Measurements from ENCODE around the gene S100P. TPM values are rescaled to one million over a fixed set of nuclear protein-coding genes. Genes with fewer than 3 reads are reported as not detected.

Gene S100P
- polyA plus RNA-seq, 1 donor, result 5.0 TPM

GRCh38 chr4:6657242-6658208, 36.2 kb upstream of the S100P start:
- Histone ChIP-seq H3K27ac (ENCODE audit: low read length) (no peak overlapping the region), H3K9me3 (ENCODE audit: control insufficient read depth, low read depth, low read length) (peaks cover 5% of the 10 kb centered on the region), H3K4me1 (ENCODE audit: control insufficient read depth, insufficient read depth, low read length) (no peaks in the 10 kb centered on the region), H3K4me3 (ENCODE audit: low read length) (no peak overlapping the region), H3K27me3 (ENCODE audit: control insufficient read depth, insufficient read depth, low read length) (peaks cover 44% of the 10 kb centered on the region), H3K36me3 (ENCODE audit: control insufficient read depth, insufficient read depth, low read length) (no peaks in the 10 kb centered on the region)
- no peak for DNase-seq
- WGBS (ENCODE audit: insufficient coverage, low lambda C conversion rate), result 35% methylated on average over 2 of the region's 65 CpGs

GRCh38 chr4:6658209-6658595, 35.5 kb upstream of the S100P start:
- Histone ChIP-seq H3K27ac (ENCODE audit: low read length) (no peak overlapping the region), H3K4me3 (ENCODE audit: low read length) (no peak overlapping the region), H3K4me1 (ENCODE audit: control insufficient read depth, insufficient read depth, low read length) (no peaks in the 10 kb centered on the region), H3K27me3 (ENCODE audit: control insufficient read depth, insufficient read depth, low read length) (peaks cover 51% of the 10 kb centered on the region), H3K36me3 (ENCODE audit: control insufficient read depth, insufficient read depth, low read length) (no peaks in the 10 kb centered on the region), H3K9me3 (ENCODE audit: control insufficient read depth, low read depth, low read length) (peaks cover 5% of the 10 kb centered on the region)
- 83% methylated on average over 1 of the region's 7 CpGs for WGBS (ENCODE audit: insufficient coverage, low lambda C conversion rate)
- no peak for DNase-seq

- WGBS (ENCODE audit: insufficient coverage, low lambda C conversion rate), result 0% methylated on average over 1 of the region's 52 CpGs
- H3K36me3 ChIP-seq (ENCODE audit: control insufficient read depth, insufficient read depth, low read length), result no peaks in the 10 kb centered on the region
- H3K4me3 ChIP-seq (ENCODE audit: low read length), result peak overlapping the region; percentile 23
- H3K4me1 ChIP-seq (ENCODE audit: control insufficient read depth, insufficient read depth, low read length), result no peaks in the 10 kb centered on the region
- H3K27ac ChIP-seq (ENCODE audit: low read length), result no peak overlapping the region
- peaks cover 55% of the 10 kb centered on the region for H3K27me3 ChIP-seq (ENCODE audit: control insufficient read depth, insufficient read depth, low read length)
- H3K9me3 ChIP-seq (ENCODE audit: control insufficient read depth, low read depth, low read length), result peaks cover 5% of the 10 kb centered on the region
- DNase-seq, result peak in 1 of 2 donors; percentile 38
Observed at GRCh38 chr4:6658597-6659075, 35.0 kb upstream of the S100P start.

GRCh38 chr4:6659897-6660296, 33.8 kb upstream of the S100P start:
- Histone ChIP-seq H3K9me3 (ENCODE audit: control insufficient read depth, low read depth, low read length) (peaks cover 8% of the 10 kb centered on the region), H3K36me3 (ENCODE audit: control insufficient read depth, insufficient read depth, low read length) (no peaks in the 10 kb centered on the region), H3K4me3 (ENCODE audit: low read length) (no peak overlapping the region), H3K27me3 (ENCODE audit: control insufficient read depth, insufficient read depth, low read length) (peaks cover 67% of the 10 kb centered on the region), H3K27ac (ENCODE audit: low read length) (no peak overlapping the region), H3K4me1 (ENCODE audit: control insufficient read depth, insufficient read depth, low read length) (no peaks in the 10 kb centered on the region)
- no peak for DNase-seq
- no CpG with 5 or more reads among the region's 2 CpGs for WGBS (ENCODE audit: insufficient coverage, low lambda C conversion rate)

- no peaks in the 10 kb centered on the region for H3K4me1 ChIP-seq (ENCODE audit: control insufficient read depth, insufficient read depth, low read length)
- no peak overlapping the region for H3K27ac ChIP-seq (ENCODE audit: low read length)
- H3K36me3 ChIP-seq (ENCODE audit: control insufficient read depth, insufficient read depth, low read length), result no peaks in the 10 kb centered on the region
- WGBS (ENCODE audit: insufficient coverage, low lambda C conversion rate), result 100% methylated on average over 3 of the region's 3 CpGs
- H3K4me3 ChIP-seq (ENCODE audit: low read length), result no peak overlapping the region
- no peak for DNase-seq
- peaks cover 8% of the 10 kb centered on the region for H3K9me3 ChIP-seq (ENCODE audit: control insufficient read depth, low read depth, low read length)
- H3K27me3 ChIP-seq (ENCODE audit: control insufficient read depth, insufficient read depth, low read length), result peaks cover 73% of the 10 kb centered on the region
Observed at GRCh38 chr4:6660430-6660829, 33.2 kb upstream of the S100P start.

GRCh38 chr4:6662591-6662990, 31.1 kb upstream of the S100P start:
- peaks cover 70% of the 10 kb centered on the region for H3K27me3 ChIP-seq (ENCODE audit: control insufficient read depth, insufficient read depth, low read length)
- no peak overlapping the region for H3K4me3 ChIP-seq (ENCODE audit: low read length)
- DNase-seq, result no peak
- H3K9me3 ChIP-seq (ENCODE audit: control insufficient read depth, low read depth, low read length), result peaks cover 5% of the 10 kb centered on the region
- no CpG with 5 or more reads among the region's 3 CpGs for WGBS (ENCODE audit: insufficient coverage, low lambda C conversion rate)
- no peak overlapping the region for H3K27ac ChIP-seq (ENCODE audit: low read length)
- no peaks in the 10 kb centered on the region for H3K36me3 ChIP-seq (ENCODE audit: control insufficient read depth, insufficient read depth, low read length)
- H3K4me1 ChIP-seq (ENCODE audit: control insufficient read depth, insufficient read depth, low read length), result no peaks in the 10 kb centered on the region

- WGBS (ENCODE audit: insufficient coverage, low lambda C conversion rate), result 17% methylated on average over 2 of the region's 55 CpGs
- Histone ChIP-seq H3K4me1 (ENCODE audit: control insufficient read depth, insufficient read depth, low read length) (no peaks in the 10 kb centered on the region), H3K27me3 (ENCODE audit: control insufficient read depth, insufficient read depth, low read length) (peaks cover 60% of the 10 kb centered on the region), H3K27ac (ENCODE audit: low read length) (no peak overlapping the region), H3K4me3 (ENCODE audit: low read length) (no peak overlapping the region), H3K36me3 (ENCODE audit: control insufficient read depth, insufficient read depth, low read length) (no peaks in the 10 kb centered on the region), H3K9me3 (ENCODE audit: control insufficient read depth, low read depth, low read length) (peaks cover 3% of the 10 kb centered on the region)
- no peak for DNase-seq
Observed at GRCh38 chr4:6663596-6664393, 29.9 kb upstream of the S100P start.

GRCh38 chr4:6665320-6665654, 28.4 kb upstream of the S100P start:
- 100% methylated on average over 4 of the region's 9 CpGs for WGBS (ENCODE audit: insufficient coverage, low lambda C conversion rate)

GRCh38 chr4:6668391-6668790, 25.3 kb upstream of the S100P start:
- Histone ChIP-seq H3K27me3 (ENCODE audit: control insufficient read depth, insufficient read depth, low read length) (peaks cover 26% of the 10 kb centered on the region), H3K4me3 (ENCODE audit: low read length) (no peak overlapping the region), H3K4me1 (ENCODE audit: control insufficient read depth, insufficient read depth, low read length) (no peaks in the 10 kb centered on the region), H3K27ac (ENCODE audit: low read length) (no peak overlapping the region), H3K9me3 (ENCODE audit: control insufficient read depth, low read depth, low read length) (peaks cover 10% of the 10 kb centered on the region), H3K36me3 (ENCODE audit: control insufficient read depth, insufficient read depth, low read length) (peaks cover 2% of the 10 kb centered on the region)
- no peak for DNase-seq
- no CpG with 5 or more reads among the region's 11 CpGs for WGBS (ENCODE audit: insufficient coverage, low lambda C conversion rate)

More at GRCh38 chr4:6665320-6665654, 28.4 kb upstream of the S100P start:
- Histone ChIP-seq H3K9me3 (ENCODE audit: control insufficient read depth, low read depth, low read length) (peaks cover 3% of the 10 kb centered on the region), H3K4me1 (ENCODE audit: control insufficient read depth, insufficient read depth, low read length) (no peaks in the 10 kb centered on the region), H3K36me3 (ENCODE audit: control insufficient read depth, insufficient read depth, low read length) (no peaks in the 10 kb centered on the region), H3K27ac (ENCODE audit: low read length) (no peak overlapping the region), H3K4me3 (ENCODE audit: low read length) (no peak overlapping the region), H3K27me3 (ENCODE audit: control insufficient read depth, insufficient read depth, low read length) (peaks cover 46% of the 10 kb centered on the region)
- DNase-seq, result no peak

- peaks cover 10% of the 10 kb centered on the region for H3K36me3 ChIP-seq (ENCODE audit: control insufficient read depth, insufficient read depth, low read length)
- no peaks in the 10 kb centered on the region for H3K27me3 ChIP-seq (ENCODE audit: control insufficient read depth, insufficient read depth, low read length)
- peaks cover 6% of the 10 kb centered on the region for H3K4me1 ChIP-seq (ENCODE audit: control insufficient read depth, insufficient read depth, low read length)
- peaks cover 7% of the 10 kb centered on the region for H3K9me3 ChIP-seq (ENCODE audit: control insufficient read depth, low read depth, low read length)
- DNase-seq, result no peak
- no peak overlapping the region for H3K27ac ChIP-seq (ENCODE audit: low read length)
- no CpG with 5 or more reads among the region's 1 CpG for WGBS (ENCODE audit: insufficient coverage, low lambda C conversion rate)
- H3K4me3 ChIP-seq (ENCODE audit: low read length), result no peak overlapping the region
Observed at GRCh38 chr4:6671648-6672047, 22.0 kb upstream of the S100P start.

All from large intestine (tissue), 3 donors.